A204.1 (cell line): ENCODE data around the gene CREB5.
"Not testable (repeated sequence)": the region's sequence is repeated elsewhere in the genome, so short reads cannot be mapped to it uniquely, and the experiment has no call there.

Experiments
- FAIRE-seq: peaks from 2 replicates; lab custom pipeline; 2012; peaks lifted over from hg19 to GRCh38; lab: Jason Lieb, UNC

The CREB5 gene, protein sequence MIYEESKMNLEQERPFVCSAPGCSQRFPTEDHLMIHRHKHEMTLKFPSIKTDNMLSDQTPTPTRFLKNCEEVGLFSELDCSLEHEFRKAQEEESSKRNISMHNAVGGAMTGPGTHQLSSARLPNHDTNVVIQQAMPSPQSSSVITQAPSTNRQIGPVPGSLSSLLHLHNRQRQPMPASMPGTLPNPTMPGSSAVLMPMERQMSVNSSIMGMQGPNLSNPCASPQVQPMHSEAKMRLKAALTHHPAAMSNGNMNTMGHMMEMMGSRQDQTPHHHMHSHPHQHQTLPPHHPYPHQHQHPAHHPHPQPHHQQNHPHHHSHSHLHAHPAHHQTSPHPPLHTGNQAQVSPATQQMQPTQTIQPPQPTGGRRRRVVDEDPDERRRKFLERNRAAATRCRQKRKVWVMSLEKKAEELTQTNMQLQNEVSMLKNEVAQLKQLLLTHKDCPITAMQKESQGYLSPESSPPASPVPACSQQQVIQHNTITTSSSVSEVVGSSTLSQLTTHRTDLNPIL

DNA sequence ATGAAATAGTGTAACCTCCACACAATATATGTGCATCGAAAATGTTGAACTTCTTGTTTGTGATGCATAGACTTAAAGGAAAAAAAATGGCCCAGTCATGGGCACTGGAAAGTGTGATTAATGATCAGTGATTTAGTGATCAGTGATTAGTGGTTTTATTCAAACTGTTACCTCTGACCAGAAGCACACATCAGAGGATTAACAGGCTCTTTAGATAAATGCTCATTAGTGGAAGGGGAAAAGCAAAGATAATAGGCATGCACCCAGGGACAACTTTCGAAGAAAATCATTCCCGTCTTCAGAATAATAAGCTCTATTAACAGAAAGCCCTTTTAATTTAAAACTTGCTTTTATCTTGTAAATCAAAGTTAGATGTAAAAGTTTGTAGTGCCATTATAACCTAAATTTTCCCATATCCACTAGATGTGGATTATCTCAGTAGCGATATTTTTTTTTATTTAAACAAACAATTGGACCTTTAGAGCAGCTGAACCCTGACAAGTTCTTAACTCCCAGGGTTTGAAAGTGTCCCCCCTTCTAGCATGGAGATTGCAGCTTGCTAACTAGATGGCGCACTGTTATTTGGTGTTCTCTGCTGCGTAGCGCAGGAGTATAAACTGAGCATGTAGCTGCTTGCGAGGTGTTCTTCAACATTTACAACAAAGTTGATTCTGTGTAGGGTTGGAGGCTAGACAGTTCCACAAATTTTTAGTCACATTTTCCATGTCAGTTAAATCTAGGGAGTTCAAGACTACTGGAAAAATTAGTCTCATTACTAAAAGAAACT, at the start of gene CREB5:
CREB5 (plus strand) TSS at position 643 of the 787 bp plus-strand sequence. CDS start 397 bp downstream, outside the sequence.
- no peak for FAIRE-seq

GRCh38 chr7:28362812-28363211, 49.5 kb upstream of the CREB5 start:
- peak; percentile 25 for FAIRE-seq

GRCh38 chr7:28364082-28364481, 48.2 kb upstream of the CREB5 start:
- FAIRE-seq: no peak

- FAIRE-seq: no peak
Observed at GRCh38 chr7:28369523-28369922, 42.8 kb upstream of the CREB5 start.

GRCh38 chr7:28371846-28372245, 40.5 kb upstream of the CREB5 start:
- FAIRE-seq: no peak

- no peak for FAIRE-seq
Observed at GRCh38 chr7:28373990-28374389, 38.3 kb upstream of the CREB5 start.

- no peak for FAIRE-seq
Observed at GRCh38 chr7:28375729-28376128, 36.6 kb upstream of the CREB5 start.

DNA sequence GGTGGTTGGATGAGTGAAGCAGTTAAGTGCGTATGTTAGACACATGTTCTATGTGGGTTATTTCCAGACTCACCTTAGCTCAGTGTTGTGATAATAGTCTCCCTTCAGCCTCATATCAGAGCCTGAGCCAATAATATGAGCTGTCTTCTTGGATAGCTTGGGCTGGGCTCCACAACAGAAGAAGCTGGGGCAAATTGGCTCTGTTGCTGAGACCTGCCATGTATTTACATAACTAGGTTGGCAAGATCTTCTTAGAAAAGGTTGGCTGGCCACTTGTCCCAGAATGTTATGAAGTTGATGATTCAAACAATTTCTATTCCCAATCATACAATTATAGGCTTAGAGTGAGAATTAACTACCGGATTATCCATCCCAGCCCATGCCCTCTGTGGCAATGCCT, 35.7 kb upstream of the CREB5 start:
- no peak for FAIRE-seq

DNA sequence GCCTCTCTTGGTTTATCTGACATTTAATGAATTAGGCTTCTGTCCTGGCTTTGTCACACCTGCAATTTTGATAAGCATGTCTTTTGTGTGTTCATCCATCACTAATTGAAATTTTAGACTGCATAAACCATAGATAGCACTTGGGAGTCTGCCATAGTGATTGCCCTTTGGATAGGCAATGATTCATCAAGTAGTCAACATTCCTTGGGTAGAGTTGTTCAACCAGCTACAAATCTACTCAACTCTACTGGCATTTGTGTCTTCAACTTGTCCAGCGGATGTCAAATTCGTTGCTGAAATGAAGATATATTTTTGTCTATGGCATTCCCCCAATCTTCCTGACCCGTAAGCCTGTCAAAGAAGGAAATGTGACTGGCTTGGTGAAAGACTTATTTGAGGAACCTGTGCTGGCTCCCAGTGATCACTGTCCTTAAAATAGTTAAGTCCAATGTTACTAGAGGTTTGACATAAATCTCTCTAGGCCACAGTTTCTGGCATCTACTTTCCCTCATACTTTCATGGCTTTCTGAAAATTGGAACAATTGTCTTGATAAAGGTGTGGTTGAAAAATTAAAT, 33.7 kb upstream of the CREB5 start:
- FAIRE-seq: no peak

DNA sequence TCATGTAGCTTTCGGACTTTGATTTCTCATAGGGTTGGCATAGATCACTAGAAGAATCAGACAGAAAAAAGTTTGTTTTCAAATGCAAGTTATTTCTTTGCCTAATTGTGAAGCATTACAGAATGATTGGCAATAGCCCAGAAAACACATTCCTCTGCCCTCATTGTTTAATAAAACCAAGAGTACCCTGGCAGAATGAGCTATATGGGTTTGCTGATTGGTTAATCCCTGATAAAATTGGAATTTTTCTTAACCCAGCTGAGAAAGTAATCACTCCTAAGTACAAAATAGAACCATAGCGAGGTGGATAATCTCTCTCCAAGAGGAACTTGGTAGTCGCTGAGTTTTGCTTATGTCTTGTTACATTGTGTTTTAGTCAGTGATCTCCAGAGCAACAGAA, 30.9 kb upstream of the CREB5 start:
- FAIRE-seq: no peak

- FAIRE-seq: no peak
Observed at GRCh38 chr7:28382144-28382543, 30.2 kb upstream of the CREB5 start.

- FAIRE-seq: no peak
Observed at GRCh38 chr7:28383975-28384374, 28.3 kb upstream of the CREB5 start.

DNA sequence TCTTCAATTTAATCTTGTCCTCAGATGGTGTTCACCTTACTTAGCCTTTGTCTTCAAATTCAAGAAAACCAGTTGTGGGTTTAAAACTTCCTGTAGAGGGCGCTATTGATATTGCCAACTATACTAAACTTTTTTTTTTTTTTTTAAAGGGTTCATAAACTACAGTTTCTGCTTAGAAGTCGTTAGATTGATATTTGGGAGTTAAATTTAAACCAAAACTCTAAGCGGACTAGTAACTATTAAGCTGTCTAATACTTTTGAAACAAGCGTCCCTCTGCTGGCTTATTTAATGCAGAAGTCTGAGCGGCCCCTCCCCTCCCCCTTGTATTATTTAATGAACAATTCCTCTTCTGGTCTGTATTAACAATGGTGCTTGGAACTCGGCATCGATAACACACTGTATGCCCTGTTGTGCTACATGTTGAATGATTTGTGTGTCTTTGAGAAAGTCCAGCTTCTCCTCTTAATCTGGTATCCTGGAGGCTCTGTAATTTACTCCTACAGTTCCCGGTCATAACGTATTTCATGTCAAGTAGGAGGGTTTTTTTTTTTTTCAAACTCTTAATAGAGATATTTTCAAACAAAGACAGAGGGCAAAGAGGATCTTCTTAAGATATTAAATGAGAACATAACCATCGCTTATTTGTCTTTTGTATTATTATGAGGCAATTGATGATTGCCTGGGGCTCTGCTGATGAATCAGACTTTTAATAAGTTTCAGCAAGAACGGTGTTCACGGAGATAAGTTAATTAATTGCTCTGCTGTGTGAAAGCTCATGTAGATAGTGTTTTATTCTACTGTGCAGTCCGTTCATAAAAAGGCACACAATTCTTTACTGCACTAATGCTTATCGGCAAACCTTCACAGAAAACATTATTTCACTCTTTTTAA, 22.6 kb upstream of the CREB5 start:
- FAIRE-seq: peak; percentile 97

DNA sequence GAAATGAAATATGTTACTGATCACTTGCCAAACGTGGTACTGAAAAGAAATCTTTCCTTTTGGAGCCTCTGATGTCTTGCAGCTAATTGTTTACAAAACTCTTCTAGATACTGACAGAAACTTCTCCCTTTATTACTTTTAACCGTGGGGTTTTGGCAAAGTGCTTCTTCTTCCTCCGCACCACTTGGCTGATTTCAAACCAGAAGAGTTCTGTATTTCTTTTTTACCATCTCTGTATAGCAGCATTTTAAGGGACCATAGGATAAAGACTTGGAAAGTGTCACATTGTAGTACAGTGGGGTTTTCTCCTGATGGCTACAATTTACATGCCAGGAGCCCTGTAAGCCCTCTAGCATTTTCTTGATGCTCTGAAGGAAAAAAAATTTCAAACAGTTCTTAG, 21.9 kb upstream of the CREB5 start:
- no peak for FAIRE-seq

DNA sequence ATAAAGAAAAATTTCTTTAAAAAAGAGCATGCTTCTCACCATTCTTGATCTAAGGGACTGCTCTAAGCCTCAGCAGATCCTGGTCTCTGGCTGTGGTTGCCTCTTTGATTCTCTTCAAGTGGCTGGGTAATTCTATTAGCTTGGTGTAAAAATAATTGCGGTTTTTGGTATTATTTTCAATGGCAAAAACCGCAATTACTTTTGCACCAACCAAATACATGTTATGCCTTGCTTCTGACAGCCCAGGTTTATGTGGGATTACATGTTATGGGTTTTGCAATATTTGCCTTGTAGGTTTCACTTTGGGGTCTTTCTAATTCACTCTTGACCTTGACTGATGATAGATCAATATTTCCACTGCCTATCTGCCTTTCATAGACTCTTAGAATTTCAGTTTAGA, 20.0 kb upstream of the CREB5 start:
- FAIRE-seq: no peak

DNA sequence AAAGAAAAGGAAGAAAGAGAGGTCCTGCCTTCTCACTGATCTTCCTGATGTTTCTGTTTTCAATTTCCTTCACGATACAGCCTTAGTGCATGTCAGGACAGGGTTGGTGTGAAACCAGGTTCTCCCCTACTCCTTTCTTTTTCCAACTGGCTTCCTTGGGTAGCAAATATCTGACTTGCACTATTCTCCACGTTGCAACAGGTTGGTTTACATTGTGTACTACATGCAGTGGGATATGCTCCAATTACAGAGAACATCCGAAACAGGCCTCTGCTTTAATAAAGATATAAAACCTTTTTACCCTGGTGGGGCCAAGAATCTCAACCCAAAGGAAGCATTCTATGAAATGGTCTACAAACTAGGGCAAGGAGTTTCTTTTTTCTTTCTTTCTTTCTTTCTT, 16.9 kb upstream of the CREB5 start:
- no peak for FAIRE-seq

DNA sequence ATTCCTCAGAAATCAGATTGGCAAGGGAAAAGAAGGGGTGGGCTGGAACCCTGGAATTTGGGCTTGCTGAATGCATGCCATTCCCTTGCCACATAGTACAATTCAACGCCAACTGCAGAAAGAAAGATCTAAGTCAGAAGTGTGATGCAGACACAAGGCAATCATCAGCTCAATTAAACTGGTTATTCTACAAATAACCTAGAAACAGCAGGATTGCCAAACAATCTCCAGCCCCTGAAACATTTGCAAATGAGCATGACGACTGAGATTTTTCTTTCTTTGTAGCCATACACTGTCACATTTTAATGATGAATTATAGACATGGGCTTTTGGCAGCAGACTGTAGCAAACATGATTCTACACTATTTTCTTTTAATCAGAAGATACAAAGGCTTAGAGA, 16.5 kb upstream of the CREB5 start:
- no peak for FAIRE-seq

- no peak for FAIRE-seq
Observed at GRCh38 chr7:28397141-28397540, 15.2 kb upstream of the CREB5 start.

- FAIRE-seq: no peak
Observed at GRCh38 chr7:28400838-28401360, 11.4 kb upstream of the CREB5 start.

DNA sequence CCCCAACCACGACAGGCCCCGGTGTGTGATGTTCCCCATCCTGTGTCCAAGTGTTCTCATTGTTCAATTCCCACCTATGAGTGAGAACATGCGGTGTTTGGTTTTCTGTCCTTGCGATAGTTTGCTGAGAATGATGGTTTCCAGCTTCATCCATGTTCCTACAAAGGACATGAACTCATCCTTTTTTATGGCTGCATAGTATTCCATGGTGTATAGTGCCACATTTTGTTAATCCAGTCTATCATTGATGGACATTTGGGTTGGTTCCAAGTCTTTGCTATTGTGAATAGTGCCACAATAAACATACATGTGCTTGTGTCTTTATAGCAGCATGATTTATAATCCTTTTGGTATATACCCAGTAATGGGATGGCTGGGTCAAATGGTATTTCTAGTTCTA, 10.8 kb upstream of the CREB5 start:
- not testable (repeated sequence) for FAIRE-seq

GRCh38 chr7:28405662-28406061, 6.7 kb upstream of the CREB5 start:
- FAIRE-seq: no peak

GRCh38 chr7:28406192-28406591, 6.1 kb upstream of the CREB5 start:
- FAIRE-seq: no peak
